Measurements from ENCODE around the gene CCDC160. TPM values are rescaled to one million over a fixed set of nuclear protein-coding genes. Genes with fewer than 3 reads are reported as not detected.

The CCDC160 gene
- total RNA-seq, 1 experiment from 2014 or later: 1.8 TPM

GRCh38 chrX:134294548-134294947 is 57.6 kb downstream of the CCDC160 start:
- no peak for DNase-seq (ENCODE audit: low spot score)
- no peaks in the 10 kb centered on the region for H3K36me3 Mint-ChIP-seq
- CTCF ChIA-PET: interaction anchor here (0.6 to 1.3 kb wide), 14 partner anchors 10 to 440 kb away, joined by 3 to 9 read pairs (median 3); no protein-coding TSS in a partner anchor
- peaks cover 11% of the 10 kb centered on the region for H3K9me3 Mint-ChIP-seq
- TF ChIP-seq ZNF219 (CRISPR knock-in tag; IDR thresholded peaks at IDR 0.05; ENCODE audit: borderline replicate concordance): no peak
- no peak for TF ChIP-seq GTF2I (CRISPR knock-in tag; conservative IDR thresholded peaks at IDR 0.05)
- TF ChIP-seq SMAD3 (CRISPR knock-in tag; IDR thresholded peaks at IDR 0.05; ENCODE audit: borderline replicate concordance): no peak
- TF ChIP-seq ESRRA (CRISPR knock-in tag; IDR thresholded peaks at IDR 0.05; ENCODE audit: borderline replicate concordance): no peak
- TF ChIP-seq ZNF138 (CRISPR knock-in tag; conservative IDR thresholded peaks at IDR 0.05): no peak
- TF ChIP-seq MXD4 (CRISPR knock-in tag; IDR thresholded peaks at IDR 0.05; ENCODE audit: borderline replicate concordance): no peak
- no peak for TF ChIP-seq ZNF425 (CRISPR knock-in tag; conservative IDR thresholded peaks at IDR 0.05)
- TF ChIP-seq FOXJ3 (CRISPR knock-in tag; IDR thresholded peaks at IDR 0.05; ENCODE audit: borderline replicate concordance): no peak
- no peak for TF ChIP-seq USF1 (CRISPR knock-in tag; IDR thresholded peaks at IDR 0.05)
- TF ChIP-seq CREM (CRISPR knock-in tag; IDR thresholded peaks at IDR 0.05): no peak
- no peak for TF ChIP-seq CBFB (CRISPR knock-in tag; IDR thresholded peaks at IDR 0.05; ENCODE audit: low read depth)
- no peak for TF ChIP-seq SMAD4 (CRISPR knock-in tag; IDR thresholded peaks at IDR 0.05)
- TF ChIP-seq SOX15 (CRISPR knock-in tag; IDR thresholded peaks at IDR 0.05): no peak
- no peak for TF ChIP-seq ZNF396 (CRISPR knock-in tag; IDR thresholded peaks at IDR 0.05; ENCODE audit: borderline replicate concordance)
- no peak for TF ChIP-seq ZNF121 (CRISPR knock-in tag; IDR thresholded peaks at IDR 0.05)
- H3K27me3 Mint-ChIP-seq (ENCODE audit: low read depth): peaks cover 3% of the 10 kb centered on the region; the same call in 1 of the 2 replicates
- no peak overlapping the region for H3K27ac Mint-ChIP-seq
- POLR2A ChIA-PET: interaction anchor here (0.5 kb wide), 1 partner anchor 398 kb away, joined by 4 read pairs; no protein-coding TSS in a partner anchor
- ATAC-seq: no peak
- H3K4me3 Mint-ChIP-seq: no peak overlapping the region
- H3K4me1 Mint-ChIP-seq: no peaks in the 10 kb centered on the region

Other genes with a start within 250 kb of the CCDC160 start
- 40.2 to 44.1 TPM (median 42.8 TPM) in 3 replicates for gene PHF6, start 136.1 kb downstream of the CCDC160 start, total RNA-seq (2021)
- gene HPRT1, start 223.0 kb downstream of the CCDC160 start, total RNA-seq (2021): 37.7 to 40.3 TPM (median 38.2 TPM) in 3 replicates